Large intestine (tissue), 3 donors: ENCODE data around the gene PKP4. TPM values are rescaled to one million over a fixed set of nuclear protein-coding genes. Genes with fewer than 3 reads are reported as not detected.

Source experiments
- DNase-seq, 2 donors: peaks; one replicate each; pipeline versions ENCODE4 v3.0.0 to v3.0.0-alpha.2; 2013
- H3K27ac ChIP-seq: one replicate; pipeline ENCODE4 v1.5.1; 2013; ENCODE audit warnings: low read length
- H3K27me3 ChIP-seq: 2 replicates; pipeline ENCODE4 v1.6.1; 2013; ENCODE audit warnings: low read length; ENCODE audit not compliant: control insufficient read depth, insufficient read depth
- H3K36me3 ChIP-seq: 2 replicates; pipeline ENCODE4 v1.6.1; 2013; ENCODE audit warnings: low read length; ENCODE audit not compliant: control insufficient read depth, insufficient read depth
- H3K4me1 ChIP-seq: one replicate; pipeline ENCODE4 v1.6.1; 2013; ENCODE audit warnings: low read length; ENCODE audit not compliant: control insufficient read depth, insufficient read depth
- H3K4me3 ChIP-seq: one replicate; pipeline ENCODE4 v1.5.1; 2013; ENCODE audit warnings: low read length
- H3K9me3 ChIP-seq: one replicate; pipeline ENCODE4 v1.6.1; 2013; ENCODE audit warnings: mild to moderate bottlenecking, low read depth, low read length, moderate library complexity; ENCODE audit not compliant: control insufficient read depth
- WGBS: methylation state at CpG from one replicate; pipeline ENCODE4 v1.1.5; 2013; ENCODE audit warnings: low lambda C conversion rate; ENCODE audit not compliant: insufficient coverage; 5-methylcytosine and 5-hydroxymethylcytosine counted together
- polyA plus RNA-seq: library from polyadenylated mRNA; unstranded; fragments of 120-200 nt; gene quantifications from one replicate; pipeline ENCODE4 v1.2.1, GENCODE V29; 2013

The PKP4 gene
- polyA plus RNA-seq, 1 donor, result 56.1 TPM

- DNase-seq, result no peak
- Histone ChIP-seq H3K27me3 (no peaks in the 10 kb centered on the region), H3K9me3 (no peaks in the 10 kb centered on the region), H3K27ac (no peak overlapping the region), H3K4me3 (no peak overlapping the region), H3K36me3 (no peaks in the 10 kb centered on the region), H3K4me1 (peaks cover 8% of the 10 kb centered on the region)
- 100% methylated on average over 2 of the region's 2 CpGs for WGBS
Observed at GRCh38 chr2:158713523-158714138, 256.9 kb downstream of the PKP4 start.

GRCh38 chr2:158714420-158714819, 257.7 kb downstream of the PKP4 start:
- H3K9me3 ChIP-seq, result no peaks in the 10 kb centered on the region
- H3K36me3 ChIP-seq, result no peaks in the 10 kb centered on the region
- DNase-seq, result no peak
- H3K27me3 ChIP-seq, result no peaks in the 10 kb centered on the region
- no peak overlapping the region for H3K27ac ChIP-seq
- no peak overlapping the region for H3K4me3 ChIP-seq
- H3K4me1 ChIP-seq, result peaks cover 8% of the 10 kb centered on the region
- no CpG with 5 or more reads among the region's 4 CpGs for WGBS

GRCh38 chr2:158715357-158715756, 258.6 kb downstream of the PKP4 start:
- no peak overlapping the region for H3K27ac ChIP-seq
- peak; percentile 51 to 71 for DNase-seq
- peaks cover 8% of the 10 kb centered on the region for H3K4me1 ChIP-seq
- no peaks in the 10 kb centered on the region for H3K9me3 ChIP-seq
- no peaks in the 10 kb centered on the region for H3K36me3 ChIP-seq
- WGBS, result no CpG with 5 or more reads among the region's 1 CpG
- no peaks in the 10 kb centered on the region for H3K27me3 ChIP-seq
- H3K4me3 ChIP-seq, result no peak overlapping the region

- no peaks in the 10 kb centered on the region for H3K27me3 ChIP-seq
- no peak overlapping the region for H3K27ac ChIP-seq
- DNase-seq, result no peak
- WGBS, result 100% methylated on average over 3 of the region's 5 CpGs
- no peaks in the 10 kb centered on the region for H3K36me3 ChIP-seq
- no peaks in the 10 kb centered on the region for H3K9me3 ChIP-seq
- H3K4me3 ChIP-seq, result no peak overlapping the region
- H3K4me1 ChIP-seq, result peaks cover 8% of the 10 kb centered on the region
Observed at GRCh38 chr2:158716121-158716791, 259.5 kb downstream of the PKP4 start.

- Histone ChIP-seq H3K27ac (no peak overlapping the region), H3K9me3 (no peaks in the 10 kb centered on the region), H3K36me3 (no peaks in the 10 kb centered on the region), H3K4me1 (peaks cover 8% of the 10 kb centered on the region), H3K27me3 (no peaks in the 10 kb centered on the region), H3K4me3 (no peak overlapping the region)
- no peak for DNase-seq
- WGBS, result 100% methylated on average over 1 of the region's 10 CpGs
Observed at GRCh38 chr2:158716921-158717320, 260.2 kb downstream of the PKP4 start.

GRCh38 chr2:158717366-158718195, 260.8 kb downstream of the PKP4 start:
- no peaks in the 10 kb centered on the region for H3K9me3 ChIP-seq
- no peak overlapping the region for H3K4me3 ChIP-seq
- H3K27ac ChIP-seq, result no peak overlapping the region
- peaks cover 8% of the 10 kb centered on the region for H3K4me1 ChIP-seq
- WGBS, result 100% methylated on average over 1 of the region's 14 CpGs
- H3K27me3 ChIP-seq, result no peaks in the 10 kb centered on the region
- H3K36me3 ChIP-seq, result no peaks in the 10 kb centered on the region
- no peak for DNase-seq

GRCh38 chr2:158718196-158718585, 261.4 kb downstream of the PKP4 start:
- no peak for DNase-seq
- H3K27me3 ChIP-seq, result no peaks in the 10 kb centered on the region
- no peaks in the 10 kb centered on the region for H3K36me3 ChIP-seq
- H3K9me3 ChIP-seq, result no peaks in the 10 kb centered on the region
- peaks cover 9% of the 10 kb centered on the region for H3K4me1 ChIP-seq
- no peak overlapping the region for H3K4me3 ChIP-seq
- H3K27ac ChIP-seq, result no peak overlapping the region

GRCh38 chr2:158718851-158719250, 262.1 kb downstream of the PKP4 start:
- WGBS, result 83% methylated on average over 1 of the region's 5 CpGs
- Histone ChIP-seq H3K27ac (no peak overlapping the region), H3K36me3 (no peaks in the 10 kb centered on the region), H3K4me3 (no peak overlapping the region), H3K27me3 (no peaks in the 10 kb centered on the region), H3K9me3 (no peaks in the 10 kb centered on the region), H3K4me1 (peaks cover 16% of the 10 kb centered on the region)
- no peak for DNase-seq

GRCh38 chr2:158719403-158719802, 262.7 kb downstream of the PKP4 start:
- no CpG with 5 or more reads among the region's 5 CpGs for WGBS
- Histone ChIP-seq H3K4me1 (peaks cover 16% of the 10 kb centered on the region), H3K27ac (no peak overlapping the region), H3K27me3 (no peaks in the 10 kb centered on the region), H3K36me3 (no peaks in the 10 kb centered on the region), H3K4me3 (no peak overlapping the region), H3K9me3 (no peaks in the 10 kb centered on the region)
- DNase-seq, result no peak

GRCh38 chr2:158722266-158723105, 265.7 kb downstream of the PKP4 start:
- Histone ChIP-seq H3K9me3 (no peaks in the 10 kb centered on the region), H3K27ac (no peak overlapping the region), H3K36me3 (no peaks in the 10 kb centered on the region), H3K4me3 (no peak overlapping the region), H3K4me1 (peaks cover 14% of the 10 kb centered on the region), H3K27me3 (no peaks in the 10 kb centered on the region)
- peak in 1 of 2 donors; percentile 16 for DNase-seq
- no CpG with 5 or more reads among the region's 9 CpGs for WGBS
